NCI-H2081 (cell line): Measurements from ENCODE around the gene EHF.
A peak's percentile ranks its signal among the peaks of the same experiment; 100 is the strongest.

ENCODE experiments used
- DNase-seq, 2 experiments: peaks; one replicate each; lab custom pipeline; 2025; lab: John Stamatoyannopoulos, UW

The EHF gene

GRCh38 chr11:34625576-34625975 is 4.7 kb downstream of the EHF start:
- DNase-seq: no peak

- no peak for DNase-seq
These were observed 5.5 kb downstream of the EHF start for GRCh38 chr11:34626393-34626792.

- DNase-seq: no peak
These were observed 6.3 kb downstream of the EHF start for GRCh38 chr11:34627197-34627596.

DNA sequence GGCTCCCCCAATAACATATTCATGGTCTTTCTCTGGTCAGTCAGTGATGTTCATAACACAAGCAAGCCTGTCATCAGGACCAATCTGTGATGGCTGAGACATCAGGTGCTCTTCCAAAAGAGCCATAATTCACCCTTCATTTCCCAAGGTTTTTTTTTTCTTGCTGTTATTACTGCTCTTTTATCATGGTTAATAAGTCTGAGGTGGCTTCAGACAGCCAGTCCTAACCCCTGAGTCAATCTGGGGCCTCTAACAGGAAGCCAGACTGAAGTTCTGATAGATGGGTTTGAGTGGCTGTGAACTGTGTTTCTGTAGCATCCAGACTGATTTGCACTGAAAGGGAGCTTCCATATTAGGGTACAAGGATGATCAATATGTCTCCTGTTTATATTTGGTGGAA is 8.8 kb downstream of the EHF start:
- DNase-seq: no peak

GRCh38 chr11:34630544-34630943 is 9.7 kb downstream of the EHF start:
- DNase-seq: no peak

GRCh38 chr11:34631297-34631696 is 10.4 kb downstream of the EHF start:
- DNase-seq: no peak

DNA sequence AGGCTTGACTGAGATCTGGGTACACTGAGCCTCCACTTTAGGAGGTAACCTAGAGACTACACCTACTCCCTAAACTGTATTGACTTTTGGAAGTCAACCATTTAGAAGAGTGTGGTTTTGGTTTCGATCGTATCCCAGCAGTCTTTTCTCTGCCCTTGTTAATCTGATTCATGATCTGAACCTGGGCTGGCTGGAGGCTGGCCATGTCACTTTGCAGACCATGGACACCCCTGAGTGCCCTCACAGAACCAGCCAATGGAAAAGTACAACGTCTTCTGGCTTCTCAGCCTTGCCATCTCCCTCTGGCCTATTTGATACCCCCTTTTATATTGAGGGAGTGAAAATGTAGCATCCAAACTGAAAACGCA is 10.8 kb downstream of the EHF start:
- DNase-seq: peak; percentile 62 to 77

- DNase-seq: peak; percentile 87 to 97
These were observed 11.4 kb downstream of the EHF start for GRCh38 chr11:34632105-34632791.

GRCh38 chr11:34633640-34633989 is 12.7 kb downstream of the EHF start:
- no peak for DNase-seq

GRCh38 chr11:34633990-34634693 is 13.2 kb downstream of the EHF start:
- peak; percentile 19 to 80 for DNase-seq

- DNase-seq: no peak
These were observed 13.8 kb downstream of the EHF start for GRCh38 chr11:34634694-34635062.

DNA sequence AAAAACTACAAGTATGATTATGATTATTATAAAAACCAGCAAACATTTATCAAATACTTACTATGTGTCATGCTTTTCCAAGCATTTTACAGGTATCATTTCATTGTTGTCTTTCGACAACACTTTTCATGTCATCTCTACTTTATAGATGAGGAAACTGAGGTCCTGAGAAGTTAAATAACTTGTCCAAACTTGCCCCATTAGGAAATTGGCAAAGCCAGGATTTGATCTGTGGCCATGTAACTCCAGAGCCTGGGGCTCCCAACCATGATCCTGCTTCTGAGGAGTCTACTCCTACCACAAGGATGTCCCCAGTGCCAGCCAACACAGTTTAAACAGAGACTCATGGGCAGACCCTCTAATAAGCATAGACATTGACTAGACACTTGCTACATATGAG is 15.2 kb downstream of the EHF start:
- no peak for DNase-seq

GRCh38 chr11:34637303-34637702 is 16.4 kb downstream of the EHF start:
- DNase-seq: peak in 1 of 2 experiments; percentile 29

DNA sequence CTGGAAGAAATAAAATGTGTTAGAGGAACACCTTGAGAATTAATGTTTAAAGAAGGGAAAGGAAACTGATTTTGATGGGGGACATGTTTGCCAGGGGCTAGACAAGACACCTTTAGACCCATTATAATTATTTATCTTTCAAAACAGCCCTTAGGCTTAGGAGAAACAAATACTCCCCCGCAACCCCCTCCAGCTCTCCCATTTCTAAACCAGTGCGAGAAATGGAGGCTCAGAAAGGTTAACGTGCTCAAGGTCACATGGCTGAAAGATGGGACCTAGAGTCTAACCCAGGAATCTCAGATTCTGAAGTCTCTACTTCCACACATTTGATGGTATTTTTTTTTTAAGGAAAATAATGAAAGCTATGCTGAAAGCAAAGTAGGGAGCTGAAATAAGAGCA is 18.0 kb downstream of the EHF start:
- no peak for DNase-seq

GRCh38 chr11:34639545-34639944 is 18.7 kb downstream of the EHF start:
- DNase-seq: no peak

- DNase-seq: no peak
These were observed 19.4 kb downstream of the EHF start for GRCh38 chr11:34640050-34640923.

GRCh38 chr11:34640924-34641275 is 20.0 kb downstream of the EHF start:
- DNase-seq: no peak

GRCh38 chr11:34641456-34641855 is 20.6 kb downstream of the EHF start:
- no peak for DNase-seq

GRCh38 chr11:34642001-34642554 is 21.2 kb downstream of the EHF start:
- no peak for DNase-seq

GRCh38 chr11:34642873-34643272 is 22.0 kb downstream of the EHF start:
- no peak for DNase-seq

- DNase-seq: no peak
These were observed 22.4 kb downstream of the EHF start for GRCh38 chr11:34643311-34643710.

GRCh38 chr11:34643846-34644245 is 23.0 kb downstream of the EHF start:
- DNase-seq: no peak
